Measurements from ENCODE around the gene GIMAP7. TPM values are rescaled to one million over a fixed set of nuclear protein-coding genes. Genes with fewer than 3 reads are reported as not detected.

The GIMAP7 gene
- total RNA-seq, 6 donors from 2014 or later, result 32.5 to 45.0 (median 36.8) TPM

DNA sequence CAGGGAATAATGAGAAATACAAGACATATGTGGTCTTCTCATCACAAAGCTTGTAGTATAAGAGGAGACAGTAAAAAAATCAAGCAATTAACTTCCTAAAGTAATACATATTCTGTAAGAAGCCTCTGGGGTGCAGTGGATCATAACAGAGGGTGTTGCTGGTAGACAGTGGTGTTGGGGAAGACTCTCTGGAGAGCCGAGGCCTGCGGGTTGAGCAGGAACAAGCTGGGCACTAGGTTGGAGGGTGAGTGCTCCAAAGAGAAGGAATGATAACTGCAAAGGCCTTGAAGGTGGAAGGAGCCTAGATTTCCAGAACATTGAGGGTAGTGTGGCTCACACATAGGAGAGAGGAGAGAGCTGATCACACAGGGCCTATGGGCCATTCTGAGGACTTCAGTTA is 54.0 kb downstream of the GIMAP7 start:
- peaks cover 0 to 37% (median 19%) of the 10 kb centered on the region in 4 donors for H3K36me3 ChIP-seq
- peaks cover 11 to 17% (median 12%) of the 10 kb centered on the region in 4 donors for H3K4me1 ChIP-seq
- WGBS, 2 donors, result 41 to 42% methylated on average over 2 of the region's 2 CpGs
- peak overlapping the region; percentile 81 to 90 (median 84) for H3K27ac ChIP-seq
- no peak for DNase-seq
- no peaks in the 10 kb centered on the region for H3K27me3 ChIP-seq
- ATAC-seq (ENCODE audit: low FRiP score in 2 of 2), result peak in 1 of 2 donors; percentile 56
- no peaks in the 10 kb centered on the region for H3K9me3 ChIP-seq
- TF ChIP-seq POLR2A (IDR thresholded peaks at IDR 0.05) (no peak), POLR2AphosphoS5 (IDR thresholded peaks at IDR 0.05) (no peak), EP300 (IDR thresholded peaks at IDR 0.05) (no peak)
- TF ChIP-seq, protein P1, sequence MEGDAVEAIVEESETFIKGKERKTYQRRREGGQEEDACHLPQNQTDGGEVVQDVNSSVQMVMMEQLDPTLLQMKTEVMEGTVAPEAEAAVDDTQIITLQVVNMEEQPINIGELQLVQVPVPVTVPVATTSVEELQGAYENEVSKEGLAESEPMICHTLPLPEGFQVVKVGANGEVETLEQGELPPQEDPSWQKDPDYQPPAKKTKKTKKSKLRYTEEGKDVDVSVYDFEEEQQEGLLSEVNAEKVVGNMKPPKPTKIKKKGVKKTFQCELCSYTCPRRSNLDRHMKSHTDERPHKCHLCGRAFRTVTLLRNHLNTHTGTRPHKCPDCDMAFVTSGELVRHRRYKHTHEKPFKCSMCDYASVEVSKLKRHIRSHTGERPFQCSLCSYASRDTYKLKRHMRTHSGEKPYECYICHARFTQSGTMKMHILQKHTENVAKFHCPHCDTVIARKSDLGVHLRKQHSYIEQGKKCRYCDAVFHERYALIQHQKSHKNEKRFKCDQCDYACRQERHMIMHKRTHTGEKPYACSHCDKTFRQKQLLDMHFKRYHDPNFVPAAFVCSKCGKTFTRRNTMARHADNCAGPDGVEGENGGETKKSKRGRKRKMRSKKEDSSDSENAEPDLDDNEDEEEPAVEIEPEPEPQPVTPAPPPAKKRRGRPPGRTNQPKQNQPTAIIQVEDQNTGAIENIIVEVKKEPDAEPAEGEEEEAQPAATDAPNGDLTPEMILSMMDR (IDR thresholded peaks at IDR 0.05), result no peak
- peak overlapping the region; percentile 1 to 64 (median 50) for H3K4me3 ChIP-seq

DNA sequence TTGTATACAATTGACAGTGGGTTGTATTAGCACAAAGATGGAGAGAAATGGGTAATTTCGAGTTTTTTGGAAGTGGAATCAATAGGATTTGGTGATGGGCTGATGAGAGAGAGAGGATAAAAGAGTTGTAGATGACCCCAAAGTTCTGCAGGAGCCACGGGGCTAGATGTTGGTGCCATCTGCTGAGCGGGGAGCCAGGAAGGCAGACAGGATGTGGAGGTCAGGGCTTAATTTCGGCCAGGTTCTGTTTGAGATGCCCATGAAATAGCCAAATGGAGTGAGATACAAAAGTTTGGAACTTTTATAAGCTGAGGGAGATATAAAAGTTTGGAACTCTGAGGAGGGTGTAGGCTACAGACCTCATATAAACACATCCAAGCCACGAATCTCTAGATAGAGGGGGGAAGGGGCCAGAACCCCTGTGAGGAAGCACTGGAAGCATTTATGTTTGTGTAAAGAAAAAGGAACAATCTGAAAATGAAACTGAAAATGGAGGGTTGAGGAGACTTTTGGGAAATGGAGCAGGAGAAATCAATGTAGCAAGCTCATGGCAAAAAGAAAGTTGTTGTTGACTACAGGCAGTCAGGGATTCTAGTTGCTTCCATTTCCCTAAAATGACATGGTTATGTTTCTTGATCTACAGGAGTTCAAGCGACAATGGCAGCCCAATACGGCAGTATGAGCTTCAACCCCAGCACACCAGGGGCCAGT is 54.7 kb downstream of the GIMAP7 start:
- peaks cover 0 to 37% (median 19%) of the 10 kb centered on the region in 4 donors for H3K36me3 ChIP-seq
- WGBS, 2 donors, result 48 to 51% methylated on average over 7 of the region's 7 CpGs
- ATAC-seq (ENCODE audit: low FRiP score in 2 of 2), result no peak
- peak overlapping the region in 3 of 4 donors; percentile 43 to 64 (median 58) for H3K4me3 ChIP-seq
- peaks cover 11 to 17% (median 12%) of the 10 kb centered on the region in 4 donors for H3K4me1 ChIP-seq
- TF ChIP-seq, protein P1 (IDR thresholded peaks at IDR 0.05), result no peak
- TF ChIP-seq POLR2A (IDR thresholded peaks at IDR 0.05) (no peak), EP300 (IDR thresholded peaks at IDR 0.05) (no peak), POLR2AphosphoS5 (IDR thresholded peaks at IDR 0.05) (no peak)
- H3K9me3 ChIP-seq, result no peaks in the 10 kb centered on the region
- H3K27ac ChIP-seq, result peak overlapping the region; percentile 81 to 90 (median 84)
- no peak for DNase-seq
- no peaks in the 10 kb centered on the region for H3K27me3 ChIP-seq

Other genes starting within 250 kb of the GIMAP7 start
- gene LRRC61, start 191.5 kb upstream of the GIMAP7 start, total RNA-seq, result 10 to 100 TPM; 15.4 to 31.4 (median 19.2) TPM
- gene ACTR3C, start 191.3 kb upstream of the GIMAP7 start, total RNA-seq, result 100 to 1,000 TPM in 1 of 6 donors, 10 to 100 TPM in 5; 12.1 to 123 (median 24.1) TPM
- 100 to 1,000 TPM in 5 of 6 donors, 10 to 100 TPM in 1; 54.2 to 303 (median 160) TPM for gene RARRES2, start 173.2 kb upstream of the GIMAP7 start, total RNA-seq
- 100 to 1,000 TPM in 4 of 6 donors, 10 to 100 TPM in 2; 65.2 to 125 (median 105) TPM for gene REPIN1, start 146.1 kb upstream of the GIMAP7 start, total RNA-seq
- gene ZNF775, start 135.5 kb upstream of the GIMAP7 start, total RNA-seq, result 1 to 10 TPM; 3.0 to 6.5 (median 5.5) TPM
- gene GIMAP8, start 64.2 kb upstream of the GIMAP7 start, total RNA-seq, result 10 to 100 TPM; 15.6 to 39.6 (median 31.7) TPM
- 10 to 100 TPM; 34.0 to 78.9 (median 43.0) TPM for gene GIMAP4, start 52.5 kb downstream of the GIMAP7 start, total RNA-seq
- 10 to 100 TPM; 24.7 to 62.9 (median 44.2) TPM for gene GIMAP6, start 117.5 kb downstream of the GIMAP7 start, total RNA-seq
- gene GIMAP2, start 170.8 kb downstream of the GIMAP7 start, total RNA-seq, result 10 to 100 TPM; 15.5 to 34.0 (median 23.0) TPM
- 10 to 100 TPM in 5 of 6 donors, 1 to 10 TPM in 1; 8.4 to 13.5 (median 12.1) TPM for gene GIMAP1, start 201.7 kb downstream of the GIMAP7 start, total RNA-seq
- gene GIMAP5, start 222.5 kb downstream of the GIMAP7 start, total RNA-seq, result 100 to 1,000 TPM in 1 of 6 donors, 10 to 100 TPM in 5; 28.0 to 103 (median 41.3) TPM

Data from upper lobe of left lung (tissue), 6 donors.